GM21390 (cell line): Measurements from ENCODE around the gene KRTAP10-9.
"Not testable (repeated sequence)": the region's sequence is repeated elsewhere in the genome, so short reads cannot be mapped to it uniquely, and the experiment has no call there.

Experiments used
- ATAC-seq: cut with Tn5 transposase; IDR thresholded peaks from one replicate; pipeline ENCODE4 v1.9.1; 2021; ENCODE audit not compliant: unreplicated experiment

The KRTAP10-9 gene

GRCh38 chr21:44595524-44595923, 31.4 kb upstream of the KRTAP10-9 start:
- ATAC-seq, result no peak

GRCh38 chr21:44596068-44596725, 30.7 kb upstream of the KRTAP10-9 start:
- ATAC-seq, result no peak

GRCh38 chr21:44598061-44598460, 28.8 kb upstream of the KRTAP10-9 start:
- ATAC-seq, result no peak

- ATAC-seq, result no peak
Measured at GRCh38 chr21:44599264-44600029, 27.4 kb upstream of the KRTAP10-9 start.

- ATAC-seq, result not testable (repeated sequence)
Measured at GRCh38 chr21:44600118-44600978, 26.5 kb upstream of the KRTAP10-9 start, which contains the start of gene KRTAP10-7. Gene KRTAP10-7, plus strand, starts transcription at chr21:44600597. Its CDS starts 25 bp downstream, at chr21:44600622.

GRCh38 chr21:44601091-44601490, 25.8 kb upstream of the KRTAP10-9 start:
- ATAC-seq, result not testable (repeated sequence)

- ATAC-seq, result no peak
Measured at GRCh38 chr21:44601596-44602462, 25.1 kb upstream of the KRTAP10-9 start.

- no peak for ATAC-seq
Measured at GRCh38 chr21:44602463-44602850, 24.4 kb upstream of the KRTAP10-9 start.

GRCh38 chr21:44603109-44603875, 23.6 kb upstream of the KRTAP10-9 start:
- ATAC-seq, result no peak

- ATAC-seq, result no peak
Measured at GRCh38 chr21:44603911-44604310, 23.0 kb upstream of the KRTAP10-9 start.

GRCh38 chr21:44606495-44606894, 20.4 kb upstream of the KRTAP10-9 start:
- ATAC-seq, result no peak

- no peak for ATAC-seq
Measured at GRCh38 chr21:44609193-44609592, 17.7 kb upstream of the KRTAP10-9 start.

- ATAC-seq, result not testable (repeated sequence)
Measured at GRCh38 chr21:44610157-44610843, 16.6 kb upstream of the KRTAP10-9 start.

- ATAC-seq, result no peak
Measured at GRCh38 chr21:44611551-44611950, 15.3 kb upstream of the KRTAP10-9 start.

GRCh38 chr21:44612029-44612486, 14.8 kb upstream of the KRTAP10-9 start, which contains the start of gene KRTAP10-8:
Gene KRTAP10-8, plus strand, starts transcription at chr21:44612079. Its CDS starts 22 bp downstream, at chr21:44612101.
- ATAC-seq, result no peak

GRCh38 chr21:44612669-44613229, 14.1 kb upstream of the KRTAP10-9 start:
- ATAC-seq, result no peak

GRCh38 chr21:44613386-44614155, 13.3 kb upstream of the KRTAP10-9 start:
- no peak for ATAC-seq

- ATAC-seq, result no peak
Measured at GRCh38 chr21:44614161-44614631, 12.7 kb upstream of the KRTAP10-9 start.
